ENCODE results near the gene CPTP.

DNA sequence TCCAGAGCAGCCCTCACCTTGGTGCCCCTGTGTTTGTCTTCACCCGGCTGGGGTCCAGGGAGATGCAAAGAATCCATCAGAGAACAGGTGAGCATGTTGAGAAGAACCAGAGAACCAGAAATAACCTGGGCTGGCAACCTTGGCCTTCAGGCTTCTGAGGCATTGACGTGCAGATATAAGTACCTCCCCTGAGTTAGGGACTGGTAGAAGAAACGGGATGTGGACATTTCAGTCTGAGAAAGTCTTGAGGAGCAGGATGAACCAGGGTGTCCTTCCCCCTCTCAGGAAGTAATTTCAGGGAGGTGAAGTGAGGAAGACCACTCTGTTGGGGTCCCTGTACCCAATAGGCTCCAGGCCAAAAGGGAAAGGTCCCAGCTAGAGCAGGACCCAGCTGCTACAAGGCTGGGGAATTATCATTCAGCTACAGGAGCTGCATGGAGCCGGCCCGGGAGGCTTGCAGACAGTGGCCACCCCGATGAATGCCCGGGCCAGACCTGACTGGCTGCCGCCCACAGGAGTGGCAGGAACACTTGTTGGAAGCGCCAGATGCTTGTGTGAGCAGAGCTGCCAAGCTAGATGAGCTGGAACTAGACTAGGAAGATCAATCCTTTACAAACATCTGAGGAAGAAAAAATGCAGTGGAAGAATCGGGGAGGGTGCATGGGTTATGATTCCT lies 52.1 kb downstream of the CPTP start:
- no peak for TF ChIP-seq POLR2AphosphoS5 (IDR thresholded peaks at IDR 0.05; ENCODE audit: insufficient read depth in 1 of 2, low read depth in 1 of 2)
- TF ChIP-seq, protein P1, sequence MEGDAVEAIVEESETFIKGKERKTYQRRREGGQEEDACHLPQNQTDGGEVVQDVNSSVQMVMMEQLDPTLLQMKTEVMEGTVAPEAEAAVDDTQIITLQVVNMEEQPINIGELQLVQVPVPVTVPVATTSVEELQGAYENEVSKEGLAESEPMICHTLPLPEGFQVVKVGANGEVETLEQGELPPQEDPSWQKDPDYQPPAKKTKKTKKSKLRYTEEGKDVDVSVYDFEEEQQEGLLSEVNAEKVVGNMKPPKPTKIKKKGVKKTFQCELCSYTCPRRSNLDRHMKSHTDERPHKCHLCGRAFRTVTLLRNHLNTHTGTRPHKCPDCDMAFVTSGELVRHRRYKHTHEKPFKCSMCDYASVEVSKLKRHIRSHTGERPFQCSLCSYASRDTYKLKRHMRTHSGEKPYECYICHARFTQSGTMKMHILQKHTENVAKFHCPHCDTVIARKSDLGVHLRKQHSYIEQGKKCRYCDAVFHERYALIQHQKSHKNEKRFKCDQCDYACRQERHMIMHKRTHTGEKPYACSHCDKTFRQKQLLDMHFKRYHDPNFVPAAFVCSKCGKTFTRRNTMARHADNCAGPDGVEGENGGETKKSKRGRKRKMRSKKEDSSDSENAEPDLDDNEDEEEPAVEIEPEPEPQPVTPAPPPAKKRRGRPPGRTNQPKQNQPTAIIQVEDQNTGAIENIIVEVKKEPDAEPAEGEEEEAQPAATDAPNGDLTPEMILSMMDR (IDR thresholded peaks at IDR 0.05): no peak
